WTC11 (cell line): ENCODE data around the gene PGBD5. TPM values are rescaled to one million over a fixed set of nuclear protein-coding genes. Genes with fewer than 3 reads are reported as not detected.
A peak's percentile ranks its signal among the peaks of the same experiment; 100 is the strongest.

Experiments
- ATAC-seq: fragments of 200-7000 bp; cut with Tn5 transposase; 2 replicates; pipeline ENCODE4 v1.10.0; 2021; ENCODE audit warnings: mild to moderate bottlenecking, moderate library complexity
- CTCF ChIA-PET: fragments of 300-600 bp; sonication (Branson Sonifier 250); formaldehyde crosslinking; loops from one replicate; lab custom pipeline; 2021; ENCODE audit warnings: antibody characterized with exemption; lab: Charles Lee
- POLR2A ChIA-PET: fragments of 350-600 bp; sonication (Branson Sonifier 250); formaldehyde crosslinking; loops from one replicate; lab custom pipeline; 2021; ENCODE audit warnings: antibody characterized with exemption; lab: Charles Lee
- DNase-seq: peaks from one replicate; pipeline ENCODE4 v3.0.0; 2021; ENCODE audit warnings: low spot score
- H3K27ac Mint-ChIP-seq: 2 replicates; pipeline ENCODE4 v1.8.0; 2021; ENCODE audit warnings: mixed read lengths
- H3K27me3 Mint-ChIP-seq: 2 replicates; pipeline ENCODE4 v1.8.0; 2021; ENCODE audit warnings: low read depth, mild to moderate bottlenecking, moderate library complexity, mixed read lengths
- H3K36me3 Mint-ChIP-seq: 2 replicates; pipeline ENCODE4 v1.8.0; 2021; ENCODE audit warnings: mixed read lengths
- H3K4me1 Mint-ChIP-seq: 2 replicates; pipeline ENCODE4 v1.8.0; 2022; ENCODE audit warnings: mixed read lengths
- H3K4me3 Mint-ChIP-seq: 2 replicates; pipeline ENCODE4 v1.8.0; 2021; ENCODE audit warnings: mild to moderate bottlenecking, moderate library complexity, mixed read lengths
- H3K9me3 Mint-ChIP-seq: 2 replicates; pipeline ENCODE4 v1.8.0; 2021; ENCODE audit warnings: mixed read lengths
- ATF2 ChIP-seq: sonication (generic); formaldehyde crosslinking; IDR thresholded peaks from 2 replicates; pipeline ENCODE4 v1.8.1; 2022; ENCODE audit warnings: low read depth, missing genetic modification reagents, borderline replicate concordance
- CDX4 ChIP-seq: fragments of 250-450 bp; sonication (Bioruptor Pico); IDR thresholded peaks from 2 replicates; pipeline ENCODE4 v1.9.0; 2021; ENCODE audit warnings: moderate library complexity, mild to moderate bottlenecking, inconsistent platforms, borderline replicate concordance
- CREM ChIP-seq: sonication (generic); formaldehyde crosslinking; IDR thresholded peaks from 2 replicates; pipeline ENCODE4 v1.8.1; 2022; ENCODE audit warnings: mild to moderate bottlenecking, missing genetic modification reagents, moderate library complexity
- CTCF ChIP-seq: fragments of 200-600 bp; IDR thresholded peaks from 2 replicates; pipeline ENCODE4 v1.8.0; 2022; ENCODE audit warnings: antibody characterized with exemption
- ELF4 ChIP-seq: sonication (generic); formaldehyde crosslinking; IDR thresholded peaks from 2 replicates; pipeline ENCODE4 v1.8.1; 2022; ENCODE audit warnings: low read depth, mild to moderate bottlenecking, moderate library complexity, missing genetic modification reagents
- EMX1 ChIP-seq: fragments of 250-450 bp; sonication (Bioruptor Pico); IDR thresholded peaks from 2 replicates; pipeline ENCODE4 v1.8.0; 2021; ENCODE audit warnings: mild to moderate bottlenecking
- ESRRA ChIP-seq: sonication (generic); formaldehyde crosslinking; IDR thresholded peaks from 2 replicates; pipeline ENCODE4 v1.8.1; 2022; ENCODE audit warnings: mild to moderate bottlenecking, missing genetic modification reagents, borderline replicate concordance
- FOXP1 ChIP-seq: sonication (generic); formaldehyde crosslinking; IDR thresholded peaks from 2 replicates; pipeline ENCODE4 v1.8.0; 2022; ENCODE audit warnings: missing genetic modification reagents, mild to moderate bottlenecking, moderate library complexity, borderline replicate concordance
- HMGA2 ChIP-seq: fragments of 250-450 bp; sonication (Bioruptor Pico); IDR thresholded peaks from 2 replicates; pipeline ENCODE4 v1.4.0; 2021; ENCODE audit warnings: mild to moderate bottlenecking, moderate library complexity
- NR2C2 ChIP-seq: sonication (generic); formaldehyde crosslinking; IDR thresholded peaks from 2 replicates; pipeline ENCODE4 v1.8.0; 2022; ENCODE audit warnings: mild to moderate bottlenecking, missing genetic modification reagents
- RORB ChIP-seq: fragments of 250-450 bp; sonication (Bioruptor Pico); IDR thresholded peaks from 2 replicates; pipeline ENCODE4 v1.9.0; 2021; ENCODE audit warnings: mild to moderate bottlenecking
- SMAD4 ChIP-seq: sonication (generic); formaldehyde crosslinking; IDR thresholded peaks from 2 replicates; pipeline ENCODE4 v1.8.0; 2022; ENCODE audit warnings: mild to moderate bottlenecking, missing genetic modification reagents
- SP1 ChIP-seq: sonication (generic); formaldehyde crosslinking; conservative IDR thresholded peaks from 2 replicates; pipeline ENCODE4 v1.8.1; 2022; ENCODE audit warnings: missing genetic modification reagents
- TCF7 ChIP-seq: sonication (generic); formaldehyde crosslinking; IDR thresholded peaks from 2 replicates; pipeline ENCODE4 v1.8.0; 2022; ENCODE audit warnings: mild to moderate bottlenecking, low read depth, missing genetic modification reagents, moderate library complexity
- ZBTB43 ChIP-seq: sonication (generic); formaldehyde crosslinking; IDR thresholded peaks from 2 replicates; pipeline ENCODE4 v1.8.1; 2023; ENCODE audit warnings: mild to moderate bottlenecking, missing genetic modification reagents
- ZNF121 ChIP-seq: sonication (generic); formaldehyde crosslinking; IDR thresholded peaks from 2 replicates; pipeline ENCODE4 v1.8.0; 2023; ENCODE audit warnings: missing genetic modification reagents
- ZNF219 ChIP-seq: sonication (generic); formaldehyde crosslinking; IDR thresholded peaks from 2 replicates; pipeline ENCODE4 v1.8.0; 2023; ENCODE audit warnings: missing genetic modification reagents, mild to moderate bottlenecking, borderline replicate concordance
- ZNF232 ChIP-seq: sonication (generic); formaldehyde crosslinking; IDR thresholded peaks from 2 replicates; pipeline ENCODE4 v1.8.0; 2022; ENCODE audit warnings: mild to moderate bottlenecking, missing genetic modification reagents
- ZNF396 ChIP-seq: fragments of 250-450 bp; sonication (Bioruptor Pico); IDR thresholded peaks from 2 replicates; pipeline ENCODE4 v1.8.0; 2021; ENCODE audit warnings: mild to moderate bottlenecking, moderate library complexity, borderline replicate concordance
- ZSCAN18 ChIP-seq: fragments of 250-450 bp; sonication (Bioruptor Pico); IDR thresholded peaks from 2 replicates; pipeline ENCODE4 v2.1.2; 2022; ENCODE audit warnings: mild to moderate bottlenecking, moderate library complexity
- total RNA-seq: library from RNA; stranded (reverse); gene quantifications from 3 replicates; pipeline ENCODE4 v1.2.3, GENCODE V29; 2021

PGBD5 gene
- total RNA-seq, 1 experiment from 2014 or later, result 23.8 TPM

GRCh38 chr1:230270185-230270558 is 156.0 kb downstream of the PGBD5 start:
- CTCF ChIA-PET, result no interaction called here

GRCh38 chr1:230268371-230269170 is 157.6 kb downstream of the PGBD5 start:
- TF ChIP-seq CTCF (peak; percentile 48), CDX4 (CRISPR knock-in tag) (no peak)
- POLR2A ChIA-PET, result interaction anchor here (0.6 kb wide), 1 partner anchor 104 kb away, joined by 5 read pairs; no protein-coding TSS in a partner anchor
- H3K4me3 Mint-ChIP-seq, result no peak overlapping the region
- H3K27me3 Mint-ChIP-seq, result no peaks in the 10 kb centered on the region
- H3K4me1 Mint-ChIP-seq, result peaks cover 15% of the 10 kb centered on the region
- DNase-seq (no peak), ATAC-seq (peak; percentile 91)
- no peaks in the 10 kb centered on the region for H3K9me3 Mint-ChIP-seq
- peaks cover 18% of the 10 kb centered on the region for H3K36me3 Mint-ChIP-seq
- CTCF ChIA-PET, result interaction anchor here (1.2 to 1.5 kb wide), 3 partner anchors 8 to 607 kb away, joined by 3 to 6 read pairs (median 5); no protein-coding TSS in a partner anchor
- H3K27ac Mint-ChIP-seq, result 0 out of 2 replicates have a peak overlapping the region, but pooled peaks have one; percentile 11

More at GRCh38 chr1:230270185-230270558, 156.0 kb downstream of the PGBD5 start:
- DNase-seq, result no peak
- H3K27ac Mint-ChIP-seq, result no peak overlapping the region
- no peaks in the 10 kb centered on the region for H3K27me3 Mint-ChIP-seq
- no peak for ATAC-seq
- H3K9me3 Mint-ChIP-seq, result no peaks in the 10 kb centered on the region
- peaks cover 9% of the 10 kb centered on the region for H3K36me3 Mint-ChIP-seq
- POLR2A ChIA-PET, result no interaction called here
- no peak overlapping the region for H3K4me3 Mint-ChIP-seq
- peaks cover 15% of the 10 kb centered on the region for H3K4me1 Mint-ChIP-seq
- no peak for TF ChIP-seq ESRRA (CRISPR knock-in tag)
- TF ChIP-seq ZNF121 (CRISPR knock-in tag), result peak; percentile 59

GRCh38 chr1:230267338-230268065 is 158.6 kb downstream of the PGBD5 start:
- peaks cover 21% of the 10 kb centered on the region for H3K36me3 Mint-ChIP-seq
- POLR2A ChIA-PET, result no interaction called here

GRCh38 chr1:230266456-230266855 is 159.7 kb downstream of the PGBD5 start:
- Mint-ChIP-seq H3K36me3 (peaks cover 21% of the 10 kb centered on the region), H3K27me3 (no peaks in the 10 kb centered on the region), H3K9me3 (no peaks in the 10 kb centered on the region), H3K4me1 (peaks cover 14% of the 10 kb centered on the region), H3K4me3 (no peak overlapping the region), H3K27ac (peak overlapping the region; percentile 31; the same call in 1 of the 2 replicates)
- DNase-seq (no peak), ATAC-seq (no peak)
- CTCF ChIA-PET, result interaction anchor here (0.6 to 2.2 kb wide), 2 partner anchors 11 to 14 kb away, joined by 3 to 5 read pairs; no protein-coding TSS in a partner anchor
- POLR2A ChIA-PET, result interaction anchor here (0.5 kb wide), 1 partner anchor 625 kb away, joined by 7 read pairs; no protein-coding TSS in a partner anchor
- TF ChIP-seq ZSCAN18, result no peak
- no peak for TF ChIP-seq ZNF396 (CRISPR knock-in tag)
- no peak for TF ChIP-seq ZNF219 (CRISPR knock-in tag)
- no peak for TF ChIP-seq ELF4
- no peak for TF ChIP-seq ZBTB43 (CRISPR knock-in tag)
- TF ChIP-seq HMGA2, result no peak
- no peak for TF ChIP-seq EMX1 (CRISPR knock-in tag)
- no peak for TF ChIP-seq ATF2
- no peak for TF ChIP-seq NR2C2
- TF ChIP-seq ZNF232 (CRISPR knock-in tag), result no peak
- TF ChIP-seq SP1 (CRISPR knock-in tag), result no peak
- no peak for TF ChIP-seq FOXP1 (CRISPR knock-in tag)
- no peak for TF ChIP-seq RORB (CRISPR knock-in tag)
- TF ChIP-seq TCF7, result no peak
- no peak for TF ChIP-seq CREM (CRISPR knock-in tag)

More at GRCh38 chr1:230267338-230268065, 158.6 kb downstream of the PGBD5 start:
- Mint-ChIP-seq H3K4me1 (peaks cover 15% of the 10 kb centered on the region), H3K9me3 (no peaks in the 10 kb centered on the region), H3K27ac (peak overlapping the region; percentile 14), H3K27me3 (no peaks in the 10 kb centered on the region), H3K4me3 (no peak overlapping the region)
- CTCF ChIA-PET, result interaction anchor here (1.2 to 1.5 kb wide), 3 partner anchors 9 to 606 kb away, joined by 3 to 6 read pairs (median 5); no protein-coding TSS in a partner anchor
- DNase-seq (no peak), ATAC-seq (no peak)
- TF ChIP-seq SMAD4 (CRISPR knock-in tag), result no peak
